Psoas muscle (tissue), 8 donors: ENCODE data around the gene ETDB. TPM values are rescaled to one million over a fixed set of nuclear protein-coding genes. Genes with fewer than 3 reads are reported as not detected.
"Not testable (repeated sequence)": the region's sequence is repeated elsewhere in the genome, so short reads cannot be mapped to it uniquely, and the experiment has no call there.

Source experiments
- ATAC-seq, 4 donors: fragments of 200-7000 bp; cut with Tn5 transposase; one replicate each; pipeline ENCODE4 v1.9.1; 2020; ENCODE audit warnings: moderate library complexity in 3 of 4, mild to moderate bottlenecking in 2 of 4
- DNase-seq, 2 donors: peaks; one replicate each; pipeline ENCODE4 v3.0.0-alpha.2; 2020
- H3K27ac ChIP-seq: fragments of 200-600 bp; one replicate; pipeline ENCODE4 v1.8.0; 2022
- H3K27me3 ChIP-seq, 3 donors: fragments of 200-600 bp in 1 of 3; one replicate each; pipeline versions ENCODE4 v1.6.1 to v1.8.0; 2013 to 2022; ENCODE audit warnings: low read length in 2 of 3, mild to moderate bottlenecking in 2 of 3, moderate library complexity in 1 of 3; ENCODE audit not compliant: insufficient read depth in 3 of 3
- H3K36me3 ChIP-seq, 2 donors: fragments of 200-600 bp in 1 of 2; one replicate each; pipeline versions ENCODE4 v1.6.1 to v1.8.0; 2013 to 2022; ENCODE audit warnings: low read depth in 1 of 2, mild to moderate bottlenecking in 1 of 2, moderate library complexity in 1 of 2; ENCODE audit not compliant: insufficient read depth in 1 of 2
- H3K4me1 ChIP-seq: fragments of 200-600 bp; one replicate; pipeline ENCODE4 v1.8.0; 2022
- H3K4me3 ChIP-seq: fragments of 200-600 bp; one replicate; pipeline ENCODE4 v1.8.0; 2022; ENCODE audit warnings: mild to moderate bottlenecking
- H3K9me3 ChIP-seq: fragments of 200-600 bp; one replicate; pipeline ENCODE4 v1.8.0; 2022
- CTCF ChIP-seq: fragments of 200-600 bp; IDR thresholded peaks from one replicate; pipeline ENCODE4 v1.8.0; 2022; ENCODE audit warnings: antibody characterized with exemption
- WGBS, 3 donors: extraction: QIAGEN DNeasy Blood & Tissue Kit; methylation state at CpG; one replicate each; pipeline versions ENCODE4 v1.1.6 to v1.1.7; 2013; 5-methylcytosine and 5-hydroxymethylcytosine counted together
- intact Hi-C, 2 donors: fragments of 100-400 bp; cut with DNase I; formaldehyde crosslinking; loops; one replicate each; pipeline versions ENCODE4 v1.11.0 to v1.14.2; 2022
- polyA plus RNA-seq, 3 donors: library from polyadenylated mRNA; stranded (reverse); fragments of 200-250 nt; gene quantifications; one replicate each; pipeline ENCODE4 v1.2.3, GENCODE V29; 2013
- total RNA-seq, 4 donors: library from RNA; stranded (reverse); fragmentation: NEBNext Ultra II Directional in 2 of 4; extraction: Animal tissue kit (Norgen Biotek cat#: 25700) in 2 of 4; gene quantifications; one replicate each; pipeline versions ENCODE4 v1.2.1 to v1.2.4, GENCODE V29; 2021 to 2023
- donor health status: healthy with polysubstance abuse.
- donor health status: DM: no; HTN: no; CAD: no; lungs with moderate emphysema.
- donor health status: Bipolar disorder and iron deficiency.
- donor health status: healthy.
- donor health status: DM: yes; HTN: yes; CAD: no.
- donor health status: DM: no; HTN: no; CAD: no.
- donor health status: DM: no; HTN: no; CAD: no.
- donor health status: DM: yes; HTN: yes; CAD: no.

The ETDB gene
- total and polyA plus RNA-seq, 7 donors = not detected

- no peak for ATAC-seq
- no peak for TF ChIP-seq CTCF
- intact Hi-C loops = no loop called here
These were observed 7.6 kb downstream of the ETDB start for GRCh38 chrX:135112743-135113142.

GRCh38 chrX:135112096-135112729, 8.1 kb downstream of the ETDB start:
- no peaks in the 10 kb centered on the region for H3K9me3 ChIP-seq
- peak; percentile 43 for TF ChIP-seq CTCF
- H3K4me1 ChIP-seq = no peaks in the 10 kb centered on the region
- WGBS, 3 donors = 15 to 29% (median 17%) methylated on average over 4 to 5 of the region's 5 CpGs
- no peak for DNase-seq
- H3K4me3 ChIP-seq = no peak overlapping the region
- H3K27ac ChIP-seq = no peak overlapping the region
- ATAC-seq = peak in 2 of 4 donors; percentile 47 to 48
- intact Hi-C loops = no loop called here
- H3K36me3 ChIP-seq = no peaks in the 10 kb centered on the region
- peaks cover 0 to 12% (median 0%) of the 10 kb centered on the region in 3 donors for H3K27me3 ChIP-seq

More at GRCh38 chrX:135112743-135113142, 7.6 kb downstream of the ETDB start:
- Histone ChIP-seq H3K27me3 (peaks cover 0 to 12% (median 0%) of the 10 kb centered on the region in 3 donors), H3K27ac (no peak overlapping the region), H3K4me1 (no peaks in the 10 kb centered on the region), H3K36me3 (no peaks in the 10 kb centered on the region), H3K4me3 (no peak overlapping the region), H3K9me3 (no peaks in the 10 kb centered on the region)
- peak in 1 of 2 donors; percentile 30 for DNase-seq
- WGBS, 3 donors = 80 to 83% methylated on average over 1 of the region's 1 CpG; no CpG with 5 or more reads in 1 of the 3 donors

- Histone ChIP-seq H3K27ac (no peak overlapping the region), H3K9me3 (no peaks in the 10 kb centered on the region), H3K4me3 (no peak overlapping the region), H3K27me3 (peaks cover 0 to 17% (median 0%) of the 10 kb centered on the region in 3 donors), H3K36me3 (no peaks in the 10 kb centered on the region), H3K4me1 (no peaks in the 10 kb centered on the region)
- TF ChIP-seq CTCF = no peak
- no peak for ATAC-seq
- 74 to 86% (median 82%) methylated on average over 3 of the region's 3 CpGs for WGBS, 3 donors
- intact Hi-C loops = no loop called here
- no peak for DNase-seq
These were observed 10.8 kb downstream of the ETDB start for GRCh38 chrX:135109554-135109953.

- no peaks in the 10 kb centered on the region for H3K4me1 ChIP-seq
- H3K4me3 ChIP-seq = peak overlapping the region; percentile 68
- 52 to 60% (median 56%) methylated on average over 10 of the region's 10 CpGs for WGBS, 3 donors
- no peak for TF ChIP-seq CTCF
- no peak for ATAC-seq
- H3K27me3 ChIP-seq = peaks cover 0 to 5% (median 0%) of the 10 kb centered on the region in 3 donors
- intact Hi-C loops = no loop called here
- no peak overlapping the region for H3K27ac ChIP-seq
- no peaks in the 10 kb centered on the region for H3K36me3 ChIP-seq
- no peaks in the 10 kb centered on the region for H3K9me3 ChIP-seq
- no peak for DNase-seq
These were observed 20.9 kb downstream of the ETDB start for GRCh38 chrX:135099493-135099783.

GRCh38 chrX:135097196-135097744, 23.1 kb downstream of the ETDB start:
- DNase-seq, H3K9me3 ChIP-seq, H3K36me3 ChIP-seq, ATAC-seq, H3K27me3 ChIP-seq, intact Hi-C loops, H3K4me1 ChIP-seq, H3K27ac ChIP-seq: not testable (repeated sequence)
- H3K4me3 ChIP-seq = peak overlapping the region; percentile 68
- 39 to 62% (median 53%) methylated on average over 8 to 15 of the region's 15 CpGs for WGBS, 3 donors
